Sciatic nerve (tissue), 2 donors: ENCODE measurements around the gene ADARB2. TPM values are rescaled to one million over a fixed set of nuclear protein-coding genes. Genes with fewer than 3 reads are reported as not detected.
"Not testable (repeated sequence)": the region's sequence is repeated elsewhere in the genome, so short reads cannot be mapped to it uniquely, and the experiment has no call there.

Experiments used
- ATAC-seq: fragments of 200-7000 bp; cut with Tn5 transposase; one replicate; pipeline ENCODE4 v1.9.1; 2020; ENCODE audit warnings: mild to moderate bottlenecking, moderate library complexity
- DNase-seq: peaks from one replicate; pipeline ENCODE4 v3.0.0-alpha.2; 2020; ENCODE audit warnings: low spot score
- intact Hi-C: fragments of 100-400 bp; cut with DNase I; formaldehyde crosslinking; loops from one replicate; pipeline ENCODE4 v1.14.2; 2022
- total RNA-seq: library from RNA; stranded (reverse); fragmentation: NEBNext Ultra II Directional; extraction: Animal tissue kit (Norgen Biotek cat#: 25700); gene quantifications from one replicate; pipeline ENCODE4 v1.2.1, GENCODE V29; 2021
- donor health status: DM: no; HTN: no; CAD: no.
- donor health status: DM: no; HTN: no; CAD: no.

ADARB2 gene
- total RNA-seq, 1 donor from 2014 or later: 1.9 TPM

- no peak for DNase-seq
- intact Hi-C loops: no loop called here
- no peak for ATAC-seq
Measured at GRCh38 chr10:1629326-1630198, 107.8 kb downstream of the ADARB2 start.

GRCh38 chr10:1628757-1629156 lies 108.6 kb downstream of the ADARB2 start:
- no peak for ATAC-seq
- no peak for DNase-seq
- intact Hi-C loops: no loop called here

- intact Hi-C loops: no loop called here
- no peak for ATAC-seq
- DNase-seq: no peak
Measured at GRCh38 chr10:1627945-1628344, 109.4 kb downstream of the ADARB2 start.

GRCh38 chr10:1626835-1627234 lies 110.5 kb downstream of the ADARB2 start:
- intact Hi-C loops: no loop called here
- DNase-seq: no peak
- no peak for ATAC-seq

GRCh38 chr10:1626410-1626809 lies 110.9 kb downstream of the ADARB2 start:
- intact Hi-C loops: no loop called here
- ATAC-seq (no peak), DNase-seq (no peak)

GRCh38 chr10:1625731-1626130 lies 111.6 kb downstream of the ADARB2 start:
- intact Hi-C loops: no loop called here
- ATAC-seq (no peak), DNase-seq (no peak)

GRCh38 chr10:1625079-1625478 lies 112.2 kb downstream of the ADARB2 start:
- no peak for ATAC-seq
- intact Hi-C loops: no loop called here
- no peak for DNase-seq

- DNase-seq (no peak), ATAC-seq (no peak)
- intact Hi-C loops: no loop called here
Measured at GRCh38 chr10:1624240-1624639, 113.1 kb downstream of the ADARB2 start.

GRCh38 chr10:1620803-1621202 lies 116.5 kb downstream of the ADARB2 start:
- DNase-seq (no peak), ATAC-seq (no peak)
- intact Hi-C loops: no loop called here

- ATAC-seq, DNase-seq, intact Hi-C loops: not testable (repeated sequence)
Measured at GRCh38 chr10:1617376-1618317, 119.7 kb downstream of the ADARB2 start.

GRCh38 chr10:1616701-1617100 lies 120.6 kb downstream of the ADARB2 start:
- ATAC-seq, DNase-seq, intact Hi-C loops: not testable (repeated sequence)

- DNase-seq: no peak
- intact Hi-C loops: no loop called here
- ATAC-seq: no peak
Measured at GRCh38 chr10:1615186-1615954, 122.0 kb downstream of the ADARB2 start.

GRCh38 chr10:1613511-1613910 lies 123.8 kb downstream of the ADARB2 start:
- ATAC-seq (no peak), DNase-seq (no peak)
- intact Hi-C loops: no loop called here

GRCh38 chr10:1612908-1613307 lies 124.4 kb downstream of the ADARB2 start:
- intact Hi-C loops: no loop called here
- DNase-seq (no peak), ATAC-seq (no peak)

GRCh38 chr10:1611936-1612550 lies 125.3 kb downstream of the ADARB2 start:
- no peak for DNase-seq
- intact Hi-C loops: no loop called here
- no peak for ATAC-seq

- no peak for ATAC-seq
- no peak for DNase-seq
- intact Hi-C loops: no loop called here
Measured at GRCh38 chr10:1610986-1611770, 126.1 kb downstream of the ADARB2 start.

- DNase-seq (no peak), ATAC-seq (no peak)
- intact Hi-C loops: no loop called here
Measured at GRCh38 chr10:1609648-1609970, 127.7 kb downstream of the ADARB2 start.
